GM21737 (cell line): ENCODE measurements around the gene ARHGAP8.

Source experiments
- ATAC-seq: cut with Tn5 transposase; IDR thresholded peaks from one replicate; pipeline ENCODE4 v1.9.1; 2021; ENCODE audit warnings: mild to moderate bottlenecking, moderate library complexity; ENCODE audit not compliant: unreplicated experiment

ARHGAP8 gene

DNA sequence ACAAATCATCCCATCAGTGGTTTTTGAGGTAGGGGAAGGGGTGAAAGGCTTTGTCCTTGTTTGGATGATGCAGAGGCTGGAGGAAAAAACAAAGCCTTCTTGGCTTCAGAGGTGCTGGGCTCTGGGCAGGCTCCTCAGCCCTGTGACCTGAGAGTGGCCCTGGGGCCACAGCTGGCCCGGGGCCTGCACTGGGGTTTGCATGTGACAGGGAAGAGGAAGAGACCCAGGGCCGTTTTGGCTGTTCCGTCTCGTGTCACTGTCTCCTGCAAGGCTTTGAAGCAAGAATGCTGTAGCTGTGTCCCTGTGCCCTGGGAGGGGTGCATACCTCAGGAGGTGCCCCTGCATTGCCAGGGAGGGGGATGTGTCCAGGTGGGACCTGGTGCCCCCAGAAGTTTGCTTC is 12.6 kb downstream of the ARHGAP8 start:
- no peak for ATAC-seq

DNA sequence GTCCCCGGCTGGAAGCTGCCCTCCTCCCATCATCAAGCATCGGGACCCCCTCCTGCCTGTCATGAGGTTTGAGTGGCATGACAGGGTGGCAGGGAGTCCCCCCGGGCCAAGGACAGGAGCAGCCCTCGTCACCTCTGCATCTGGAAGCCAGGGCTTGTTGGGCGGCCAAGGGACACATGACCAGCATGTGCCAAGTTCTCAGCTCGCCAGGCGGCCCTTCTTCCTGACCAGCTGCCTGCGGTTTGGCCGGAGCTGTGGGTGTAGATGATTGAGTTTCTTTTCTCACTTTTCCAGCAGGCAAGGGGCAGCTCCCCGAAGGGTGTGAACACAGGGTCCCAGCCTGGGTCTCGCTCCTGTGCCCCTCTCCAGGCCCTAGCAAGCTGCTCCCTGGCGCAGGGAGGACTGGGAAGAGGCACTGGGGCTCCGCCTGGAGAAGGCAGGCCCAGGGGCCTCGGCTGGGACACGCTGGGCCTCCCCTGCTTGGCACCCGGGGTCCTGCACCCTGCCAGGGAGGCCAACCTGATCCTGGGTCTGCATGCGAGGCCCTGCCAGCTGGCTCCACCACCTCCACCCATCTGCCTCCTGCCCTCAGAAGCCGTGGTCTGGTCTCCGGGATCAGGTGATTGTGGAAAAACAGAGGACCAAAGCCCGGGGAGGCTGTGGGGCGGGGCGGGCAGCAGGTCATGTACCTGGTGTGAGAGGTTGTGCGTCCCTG is 13.4 kb downstream of the ARHGAP8 start:
- no peak for ATAC-seq

DNA sequence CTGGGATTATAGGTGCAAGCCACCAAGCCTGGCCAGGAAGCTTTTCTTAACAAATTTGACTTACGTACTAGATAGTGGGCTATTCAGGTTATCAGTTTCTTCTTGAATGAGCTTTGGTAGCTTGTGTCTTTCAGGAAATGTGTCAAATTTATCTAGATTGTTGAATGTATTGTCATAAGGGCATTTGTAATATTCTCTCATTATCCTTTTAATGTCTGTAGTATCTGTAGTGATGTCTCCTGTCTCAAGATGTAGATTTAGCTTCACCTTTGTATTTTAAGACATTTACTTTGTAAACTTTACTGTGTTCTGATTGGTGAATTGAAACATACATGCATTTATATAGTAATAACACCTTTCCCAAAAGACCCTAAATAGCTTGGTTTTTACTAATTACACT is 20.7 kb downstream of the ARHGAP8 start:
- ATAC-seq, result no peak

DNA sequence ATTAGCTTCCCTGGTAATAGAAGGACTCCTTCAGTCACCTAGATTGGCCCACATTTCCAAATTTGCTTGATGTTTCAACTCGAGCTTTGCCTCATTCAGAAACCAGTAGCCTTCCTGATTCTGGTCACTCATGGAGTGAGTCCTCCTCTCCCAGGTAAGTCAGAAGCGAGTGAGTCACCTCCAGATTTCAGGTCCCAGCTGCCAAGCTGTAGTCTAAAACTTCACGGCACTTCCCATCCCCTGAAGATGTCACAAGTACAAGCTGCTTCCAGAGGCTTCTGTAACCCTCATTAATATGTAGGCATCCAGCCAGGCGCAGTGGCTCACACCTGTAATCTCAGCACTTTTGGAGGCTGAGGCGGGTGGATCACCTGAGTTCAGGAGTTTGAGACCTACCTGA is 23.5 kb downstream of the ARHGAP8 start:
- no peak for ATAC-seq

DNA sequence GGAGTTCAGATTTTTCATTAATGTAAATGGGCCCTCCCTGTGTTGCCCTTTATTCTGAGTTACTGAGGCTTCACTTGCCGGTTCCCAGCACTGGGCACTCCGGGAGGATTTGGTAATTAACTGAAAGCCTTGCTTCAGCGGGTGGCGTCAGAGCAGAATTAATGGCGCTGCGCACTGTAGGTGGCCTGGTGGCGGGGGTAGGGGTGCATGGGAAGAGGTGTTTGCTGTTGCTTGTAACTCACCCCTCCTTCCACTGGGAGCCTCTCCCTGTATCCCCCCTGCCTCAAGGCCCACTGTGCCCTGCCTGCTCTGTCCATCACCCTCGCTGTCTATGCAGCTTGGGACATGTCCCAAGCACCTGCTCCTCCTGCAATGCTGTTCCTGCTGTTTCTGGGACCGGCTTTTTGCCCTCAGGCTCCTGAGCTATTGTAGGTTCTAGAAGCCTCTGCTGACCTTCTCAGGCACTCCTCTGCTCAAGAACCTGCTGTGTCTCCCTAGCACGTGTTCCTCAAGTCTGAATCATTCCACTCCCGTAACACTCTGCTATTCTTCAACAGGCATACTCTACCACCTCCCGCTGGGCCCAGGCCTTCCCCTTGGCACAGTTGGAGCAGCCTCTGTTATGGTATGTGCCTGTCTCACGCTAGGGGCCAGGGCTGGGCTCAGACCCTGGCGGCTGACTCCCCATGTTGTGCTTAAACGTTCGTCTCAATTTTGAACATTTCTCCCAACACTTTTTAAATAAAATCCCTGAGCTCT is 24.4 kb downstream of the ARHGAP8 start:
- no peak for ATAC-seq

DNA sequence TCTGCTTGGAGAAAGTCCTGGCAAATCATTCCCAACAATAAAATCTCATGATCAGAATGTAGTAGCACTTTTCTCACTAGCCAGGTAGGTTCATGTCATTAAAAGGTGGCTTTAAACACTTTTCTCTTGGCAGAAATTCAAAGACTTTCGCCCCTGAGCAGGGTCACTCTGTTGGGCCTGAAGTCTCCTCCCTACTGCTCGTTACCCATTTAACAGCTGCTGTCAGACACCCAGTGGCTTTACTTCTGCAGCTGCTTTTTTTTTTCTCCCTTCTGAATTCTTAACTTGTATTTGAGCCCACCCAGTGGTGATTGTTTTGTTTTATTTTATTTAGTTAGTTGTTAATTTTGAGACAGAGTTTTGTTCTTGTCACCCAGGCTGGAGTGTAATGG is 25.0 kb downstream of the ARHGAP8 start:
- ATAC-seq, result no peak

DNA sequence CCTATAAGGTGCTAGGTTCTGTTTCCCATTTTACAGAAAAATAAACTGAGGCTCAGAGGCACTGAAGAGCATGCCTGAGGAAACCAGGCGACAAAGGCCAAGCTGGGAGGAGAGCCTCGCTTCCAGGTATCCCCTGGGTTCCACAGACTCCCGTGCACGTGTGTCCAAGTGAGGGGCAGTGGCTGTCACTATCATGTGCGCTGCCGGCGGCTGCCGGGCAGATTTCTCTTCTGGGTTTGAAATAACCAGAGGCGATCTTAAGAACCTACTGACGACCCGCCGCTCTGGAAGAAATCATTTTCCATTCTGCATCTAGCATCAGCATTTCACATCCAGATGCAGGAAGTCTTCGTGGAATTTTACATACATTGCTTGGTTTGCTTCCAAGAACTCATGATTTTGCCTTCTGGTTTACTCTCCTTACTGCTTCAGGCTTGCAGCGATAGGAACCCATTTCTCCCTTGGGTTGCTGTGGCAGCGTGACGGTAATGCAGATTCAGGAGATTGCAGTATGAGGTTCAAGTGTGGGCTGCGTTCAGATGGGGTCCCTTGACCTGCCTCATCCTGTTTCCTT is 28.6 kb downstream of the ARHGAP8 start:
- ATAC-seq, result no peak

DNA sequence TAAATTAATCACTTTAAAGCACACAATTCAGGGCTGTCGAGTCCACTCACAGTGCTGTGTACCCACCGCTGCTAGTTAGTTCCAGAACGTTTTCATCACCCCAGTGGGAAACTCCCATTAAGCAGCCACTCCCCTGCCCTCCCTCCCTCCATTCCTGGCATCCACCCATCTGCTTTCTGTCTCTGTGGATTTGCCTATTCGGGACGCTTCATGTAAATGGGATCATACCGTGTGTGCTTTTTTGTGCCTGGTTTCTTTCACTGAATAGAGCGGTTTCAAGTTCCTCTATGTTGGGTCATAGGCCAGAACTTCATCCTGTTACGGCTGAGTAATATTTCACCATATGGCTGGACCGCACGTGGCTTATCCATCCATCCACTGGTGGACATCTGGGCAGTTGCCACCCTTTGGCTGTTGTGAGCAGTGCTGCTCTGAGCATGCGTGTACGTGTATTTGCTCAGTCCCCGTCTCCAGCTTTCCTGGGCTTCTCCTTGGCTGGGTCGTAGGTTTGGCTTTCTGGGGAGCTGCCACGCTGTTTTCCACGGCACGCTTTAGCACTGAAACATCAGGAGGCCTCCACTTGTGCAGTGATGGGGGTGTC is 30.1 kb downstream of the ARHGAP8 start:
- ATAC-seq, result no peak

DNA sequence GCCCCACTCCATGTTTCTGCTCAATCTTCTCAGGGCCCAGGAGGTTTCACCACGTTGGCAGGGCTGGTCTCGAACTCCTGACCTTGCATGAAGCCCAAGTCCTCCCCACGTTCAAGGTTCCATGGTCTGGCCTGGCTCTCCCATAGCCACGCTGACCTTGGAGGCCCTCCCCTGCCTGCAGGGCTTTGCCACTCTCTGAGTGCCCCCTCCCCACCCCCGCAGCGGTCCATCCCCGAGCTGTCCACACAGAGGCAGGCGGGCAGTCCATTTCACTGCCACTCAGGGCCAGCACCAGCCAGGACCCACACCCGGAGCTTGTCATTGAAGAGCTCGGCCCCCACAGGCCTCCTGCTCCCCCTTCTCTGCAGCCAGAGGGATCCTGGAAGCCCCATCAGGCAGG is 30.7 kb downstream of the ARHGAP8 start:
- no peak for ATAC-seq

DNA sequence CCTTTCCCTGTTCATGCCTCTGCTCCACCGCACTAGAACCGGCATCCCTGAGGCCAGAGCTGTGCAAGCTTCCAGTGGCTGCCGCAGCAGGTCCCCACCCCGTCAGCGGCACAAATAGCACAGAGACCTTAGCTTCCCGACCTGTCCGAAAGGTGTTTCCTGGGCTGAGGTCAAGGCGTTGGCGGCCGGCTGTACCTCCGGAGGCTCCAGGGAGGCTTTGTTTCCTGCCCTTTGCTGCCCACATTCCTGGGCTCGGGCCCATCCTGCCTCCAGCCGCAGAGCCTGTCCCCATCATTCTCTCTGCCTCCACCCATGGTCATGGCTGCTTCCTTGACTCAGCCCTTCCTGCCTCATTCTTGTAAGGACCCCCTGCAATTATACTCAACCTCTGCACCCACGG is 31.2 kb downstream of the ARHGAP8 start:
- no peak for ATAC-seq

DNA sequence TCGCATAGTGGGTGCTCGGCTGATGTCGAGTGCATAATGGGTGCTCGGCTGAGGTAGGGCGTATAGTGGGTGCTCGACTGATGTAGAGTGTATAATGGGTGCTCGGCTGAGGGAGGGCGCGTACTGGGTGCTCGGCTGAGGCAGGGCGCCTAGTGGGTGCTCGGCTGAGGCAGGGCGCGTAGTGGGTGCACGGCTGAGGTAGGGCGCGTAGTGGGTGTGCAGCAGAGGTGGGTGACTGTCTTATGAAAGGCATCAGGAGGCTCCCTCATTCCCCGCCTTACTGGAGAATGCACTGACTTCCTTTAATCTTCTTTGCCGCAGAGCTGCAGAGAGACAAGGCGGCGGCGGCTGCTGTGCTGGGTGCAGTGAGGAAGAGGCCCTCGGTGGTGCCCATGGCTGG is 33.8 kb downstream of the ARHGAP8 start:
- ATAC-seq, result no peak

DNA sequence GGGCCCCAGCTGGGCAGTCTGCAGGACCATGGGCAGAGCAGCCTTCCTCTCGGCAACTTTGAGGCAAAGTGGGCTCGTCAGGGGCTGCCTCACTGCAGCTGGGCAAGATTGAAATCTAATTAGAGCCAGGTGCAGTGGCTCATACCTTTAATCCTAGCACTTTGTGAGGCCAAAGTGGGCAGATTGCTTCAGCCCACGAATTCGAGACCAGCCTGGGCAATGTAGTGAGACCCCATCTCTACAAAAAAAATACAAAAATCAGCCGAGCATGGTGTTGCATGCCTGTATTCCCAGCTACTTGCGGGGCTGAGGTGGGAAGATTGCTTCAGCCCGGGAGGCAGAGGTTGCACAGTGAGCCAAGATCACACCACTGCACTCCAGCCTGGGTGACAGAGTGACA is 34.2 kb downstream of the ARHGAP8 start:
- ATAC-seq, result no peak

DNA sequence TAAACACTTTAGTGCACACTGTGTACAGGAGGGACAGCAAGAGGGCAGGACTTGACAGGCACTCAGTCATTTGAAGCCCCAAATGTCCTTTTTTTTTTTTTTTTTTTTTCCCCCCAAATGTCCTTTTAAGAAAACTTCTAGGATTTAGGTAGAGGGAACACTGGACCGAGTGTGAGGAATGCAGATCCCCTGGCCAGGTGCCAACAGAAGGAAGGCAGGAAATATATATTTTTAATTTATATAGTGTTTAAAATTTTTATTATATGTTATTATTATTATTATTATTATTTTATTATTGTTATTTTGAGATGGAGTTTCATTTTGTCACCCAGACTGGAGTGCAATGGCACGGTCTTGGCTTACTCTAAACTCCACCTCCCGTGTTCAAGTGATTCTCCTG is 35.5 kb downstream of the ARHGAP8 start:
- no peak for ATAC-seq

DNA sequence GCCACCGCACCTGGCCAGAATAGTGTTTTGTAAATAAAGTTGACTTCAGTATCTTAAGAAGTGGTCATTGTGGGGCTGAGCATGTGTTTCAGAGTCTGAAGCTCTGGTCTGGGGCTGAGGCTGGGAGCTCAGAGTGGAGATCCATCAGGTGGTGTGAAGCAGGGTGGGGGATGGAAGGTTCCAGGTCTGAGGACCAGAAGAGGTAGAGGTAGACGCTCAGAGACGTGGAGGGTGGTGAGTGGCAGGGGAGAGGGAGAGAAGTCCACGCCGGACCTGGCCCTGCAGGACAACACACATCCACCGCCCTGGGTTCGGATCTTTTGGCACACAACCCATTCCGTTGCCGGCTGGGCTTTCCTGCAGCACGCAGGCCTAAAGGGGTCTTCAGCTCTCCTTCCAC is 40.7 kb downstream of the ARHGAP8 start:
- no peak for ATAC-seq

DNA sequence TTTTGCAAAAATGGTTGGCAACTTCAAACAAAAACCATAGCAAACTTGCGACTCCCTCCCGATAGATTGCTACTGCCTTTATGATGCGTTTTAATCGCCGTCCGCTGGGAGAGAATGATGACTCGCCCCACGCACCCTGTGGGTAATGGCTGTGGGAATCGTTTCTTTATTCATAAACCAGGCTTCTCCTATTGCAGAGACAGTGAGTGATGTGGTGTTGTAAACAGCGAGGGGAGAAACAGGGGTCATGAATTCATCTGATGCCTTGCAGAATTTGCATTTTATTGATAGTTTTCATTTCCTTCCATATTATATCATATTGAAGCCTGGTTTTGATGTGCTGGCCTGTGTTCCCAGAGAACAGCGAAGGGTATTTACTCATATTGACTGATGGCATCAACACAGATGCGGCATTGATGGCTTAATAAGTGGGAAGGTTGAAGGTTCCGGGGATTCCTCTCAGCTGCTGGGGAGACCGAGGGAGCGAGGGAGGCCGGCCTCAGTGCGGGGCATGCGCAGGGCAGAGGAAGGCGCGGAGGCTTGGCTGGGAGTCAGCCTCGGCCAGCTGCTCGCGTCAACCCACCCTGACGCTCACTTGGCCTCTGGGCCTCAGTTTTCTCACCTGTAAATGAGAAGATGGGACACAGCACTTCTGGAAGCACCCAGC is 41.3 kb downstream of the ARHGAP8 start:
- no peak for ATAC-seq

DNA sequence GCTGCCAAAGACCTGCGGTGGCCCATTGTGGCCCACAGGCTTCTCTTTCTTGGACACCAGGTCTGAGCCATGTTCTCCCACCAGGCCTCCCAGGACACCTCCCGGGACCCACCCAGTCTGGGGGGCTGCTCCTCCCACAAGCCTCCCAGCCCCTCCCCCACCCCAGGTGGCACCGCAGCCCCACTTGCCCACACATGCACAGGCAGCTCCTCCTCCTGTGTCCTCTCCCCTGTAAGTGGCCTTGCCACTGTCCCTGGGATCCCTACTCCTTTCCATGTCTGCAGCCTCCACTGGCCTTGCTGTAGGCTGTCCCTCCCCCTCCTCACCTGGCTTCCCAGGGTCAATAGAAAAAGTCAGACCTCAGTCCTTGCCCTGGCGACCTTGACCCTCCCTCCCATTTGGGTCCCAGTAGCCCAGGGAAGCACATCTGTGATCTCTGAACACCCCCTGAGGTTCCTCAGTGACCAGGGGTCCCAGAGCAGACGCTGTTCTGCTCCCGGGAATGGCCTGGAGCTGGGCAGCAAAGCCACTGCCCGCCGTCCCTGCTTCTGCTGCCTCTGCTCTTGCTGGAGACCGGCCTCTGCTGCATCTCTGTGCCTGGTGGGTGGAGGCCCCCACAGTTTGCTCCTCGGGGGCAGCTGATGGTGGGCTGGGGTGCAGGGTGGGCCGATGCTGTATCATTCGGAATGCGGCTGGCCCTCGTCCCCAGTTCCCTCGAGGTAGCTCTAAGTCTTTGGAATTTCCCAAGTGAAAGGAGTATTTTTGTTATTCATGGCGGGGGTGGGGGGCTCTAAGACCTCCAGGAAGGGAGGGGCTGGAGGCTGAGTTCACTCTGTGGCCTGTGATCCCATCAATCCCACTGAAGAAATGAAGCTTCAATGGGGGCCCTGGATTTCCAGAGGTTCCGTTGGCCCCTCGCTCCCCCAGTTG is 43.6 kb downstream of the ARHGAP8 start:
- no peak for ATAC-seq

DNA sequence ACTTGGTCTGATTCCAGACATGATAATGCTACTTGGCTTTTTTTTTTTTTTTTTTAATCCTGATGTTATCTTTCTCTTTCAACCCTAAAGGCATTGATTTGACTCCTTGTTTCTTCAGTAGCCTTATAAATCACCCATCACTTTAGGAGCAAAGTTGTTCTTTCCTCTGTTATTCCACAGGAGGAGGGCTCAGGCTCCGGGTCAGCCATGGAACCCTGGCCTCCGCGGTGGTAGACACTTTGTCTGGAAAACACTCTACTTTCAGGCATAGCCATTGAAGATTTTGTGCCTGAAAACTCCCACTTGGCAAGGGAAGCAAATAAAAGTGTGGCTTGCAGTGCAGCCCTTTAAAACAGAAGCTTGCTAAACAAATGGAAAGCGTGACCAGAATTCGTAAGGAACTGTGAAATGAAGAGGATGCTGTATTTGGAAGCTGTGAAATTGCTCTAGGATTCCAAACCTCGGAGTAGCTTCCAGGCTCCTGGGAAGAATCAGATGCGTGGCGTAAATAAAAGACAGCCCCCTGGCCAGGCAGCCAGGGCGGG is 44.9 kb downstream of the ARHGAP8 start:
- ATAC-seq, result no peak

DNA sequence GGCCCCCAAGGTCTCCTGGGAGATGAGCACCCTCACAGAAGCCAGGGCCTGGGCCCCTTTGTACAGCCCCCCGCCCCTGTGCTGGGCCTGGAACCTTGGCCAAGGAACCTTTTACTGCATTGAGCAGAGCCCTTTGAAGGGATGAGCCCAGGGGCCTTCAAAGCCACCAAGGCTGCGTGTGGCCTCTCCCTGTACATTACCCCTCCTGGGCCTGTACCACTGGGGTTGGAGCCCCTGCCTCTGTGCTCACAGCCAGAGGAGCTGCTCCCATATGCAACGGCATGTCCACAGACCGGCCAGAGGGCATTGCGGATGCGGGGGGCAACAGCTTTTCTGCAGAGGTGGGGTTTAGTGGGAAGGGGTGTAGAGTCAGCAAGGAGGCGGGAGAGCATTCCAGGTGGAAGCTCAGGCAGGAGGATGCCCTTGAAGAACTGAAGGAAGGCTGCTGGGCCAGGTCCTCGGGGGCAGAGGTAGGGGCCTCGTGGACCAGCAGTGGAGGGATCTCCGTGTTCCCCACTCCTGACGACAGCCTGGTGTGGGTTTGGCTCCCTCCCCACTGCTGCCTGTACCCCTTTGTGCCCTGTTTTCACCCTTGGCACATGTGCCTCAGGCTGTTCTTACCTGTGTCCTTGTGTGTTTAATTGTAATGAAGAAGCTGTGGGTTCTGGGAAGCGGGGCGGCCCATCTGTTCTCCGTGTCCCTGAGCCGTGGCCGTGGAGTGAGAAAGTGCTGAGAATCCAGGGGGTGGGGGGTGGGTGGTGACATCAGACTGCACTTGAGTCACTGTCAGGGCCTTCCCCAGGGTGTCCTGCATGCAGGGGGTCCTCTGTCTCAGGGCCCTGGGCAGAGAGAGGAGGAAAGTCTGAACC is 46.9 kb downstream of the ARHGAP8 start:
- no peak for ATAC-seq
